Measurements from ENCODE around the gene RNF208. TPM values are rescaled to one million over a fixed set of nuclear protein-coding genes. Genes with fewer than 3 reads are reported as not detected.

The RNF208 gene
- total RNA-seq, 4 donors from 2014 or later: 2.3 to 4.5 (median 3.8) TPM

GRCh38 chr9:137186385-137186784 is 35.7 kb downstream of the RNF208 start:
- Histone ChIP-seq H3K9me3 (no peaks in the 10 kb centered on the region), H3K4me3 (replicated peaks in 1 of 3) (no peak overlapping the region), H3K4me1 (peaks cover 29 to 30% of the 10 kb centered on the region in 2 donors), H3K27me3 (no peaks in the 10 kb centered on the region), H3K36me3 (peaks cover 29 to 49% of the 10 kb centered on the region in 2 donors), H3K27ac (no peak overlapping the region)
- intact Hi-C loops (cut with DNase I): loop anchor here (5.0 kb wide), 1 partner anchor 41 kb away; the partner anchor contains the start of genes CYSRT1 and RNF224
- TF ChIP-seq CTCF (IDR thresholded peaks at IDR 0.05) (no peak), POLR2A (IDR thresholded peaks at IDR 0.05) (no peak)
- DNase-seq: no peak
- 49 to 88% methylated on average over 3 of the region's 6 CpGs for WGBS, 2 donors

- Histone ChIP-seq H3K4me3 (replicated peaks in 1 of 3) (no peak overlapping the region), H3K27me3 (no peaks in the 10 kb centered on the region), H3K4me1 (peaks cover 29 to 30% of the 10 kb centered on the region in 2 donors), H3K36me3 (peaks cover 33 to 54% of the 10 kb centered on the region in 2 donors), H3K27ac (no peak overlapping the region), H3K9me3 (no peaks in the 10 kb centered on the region)
- 96 to 97% methylated on average over 8 to 19 of the region's 19 CpGs for WGBS, 2 donors
- intact Hi-C loops (cut with DNase I): loop anchor here (5.0 kb wide), 1 partner anchor 41 kb away; the partner anchor contains the start of genes CYSRT1 and RNF224
- DNase-seq: no peak
- TF ChIP-seq CTCF (IDR thresholded peaks at IDR 0.05) (no peak), POLR2A (IDR thresholded peaks at IDR 0.05) (no peak)
Observed at GRCh38 chr9:137185921-137186320, 36.1 kb downstream of the RNF208 start.

- no peak overlapping the region for H3K27ac ChIP-seq
- DNase-seq: no peak
- peaks cover 26% of the 10 kb centered on the region in 2 donors for H3K4me1 ChIP-seq
- TF ChIP-seq POLR2A (IDR thresholded peaks at IDR 0.05): no peak
- no peak for TF ChIP-seq CTCF (IDR thresholded peaks at IDR 0.05)
- H3K27me3 ChIP-seq: no peaks in the 10 kb centered on the region
- no peak overlapping the region for H3K4me3 ChIP-seq (replicated peaks in 1 of 3)
- intact Hi-C loops (cut with DNase I): loop anchor here (5.0 kb wide), 1 partner anchor 42 kb away; the partner anchor contains the start of genes CYSRT1 and RNF224
- peaks cover 34 to 57% of the 10 kb centered on the region in 2 donors for H3K36me3 ChIP-seq
- 94 to 95% methylated on average over 27 to 31 of the region's 48 CpGs for WGBS, 2 donors
- H3K9me3 ChIP-seq: no peaks in the 10 kb centered on the region
Observed at GRCh38 chr9:137184881-137185660, 37.0 kb downstream of the RNF208 start.

GRCh38 chr9:137183980-137184595 is 38.0 kb downstream of the RNF208 start:
- peaks cover 16 to 17% of the 10 kb centered on the region in 2 donors for H3K4me1 ChIP-seq
- WGBS, 2 donors: 91 to 92% methylated on average over 21 of the region's 27 CpGs
- H3K36me3 ChIP-seq: peaks cover 39 to 62% of the 10 kb centered on the region in 2 donors
- no peaks in the 10 kb centered on the region for H3K9me3 ChIP-seq
- TF ChIP-seq CTCF (IDR thresholded peaks at IDR 0.05): no peak
- TF ChIP-seq POLR2A (IDR thresholded peaks at IDR 0.05): no peak
- no peaks in the 10 kb centered on the region for H3K27me3 ChIP-seq
- H3K4me3 ChIP-seq (replicated peaks in 1 of 3): no peak overlapping the region
- DNase-seq: no peak
- intact Hi-C loops (cut with DNase I): no loop called here
- H3K27ac ChIP-seq: no peak overlapping the region

- intact Hi-C loops (cut with DNase I): no loop called here
- no peak overlapping the region for H3K4me3 ChIP-seq (replicated peaks in 1 of 3)
- no peak for DNase-seq
- peaks cover 39 to 68% of the 10 kb centered on the region in 2 donors for H3K36me3 ChIP-seq
- H3K27me3 ChIP-seq: no peaks in the 10 kb centered on the region
- no peak for TF ChIP-seq POLR2A (IDR thresholded peaks at IDR 0.05)
- no peak for TF ChIP-seq CTCF (IDR thresholded peaks at IDR 0.05)
- no peak overlapping the region for H3K27ac ChIP-seq
- no peaks in the 10 kb centered on the region for H3K9me3 ChIP-seq
- 92 to 100% methylated on average over 6 to 9 of the region's 17 CpGs for WGBS, 2 donors
- H3K4me1 ChIP-seq: peaks cover 15 to 17% of the 10 kb centered on the region in 2 donors
Observed at GRCh38 chr9:137182836-137183235, 39.2 kb downstream of the RNF208 start.
